ENCODE measurements around the gene MRPL45.

DNA sequence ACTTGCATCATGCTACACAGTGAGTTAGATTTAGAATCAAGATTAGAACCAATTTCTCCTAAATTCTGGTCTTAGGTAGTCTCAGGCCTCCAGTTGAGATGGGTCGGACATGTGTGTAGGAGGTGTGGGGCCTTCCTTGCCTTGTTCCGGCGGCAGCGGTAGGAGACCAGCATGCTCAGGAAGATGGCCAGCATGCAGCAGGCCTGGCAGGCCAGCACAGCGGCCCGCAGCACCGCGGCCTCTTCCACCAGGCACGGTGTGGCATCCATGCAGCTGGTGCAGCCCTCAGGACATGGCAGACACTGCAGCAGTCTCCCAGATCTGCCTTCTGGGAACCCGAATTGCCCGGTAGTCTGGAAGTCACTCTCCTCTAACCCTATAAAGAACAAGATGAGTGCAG, 39.9 kb downstream of the MRPL45 start:
- TF ChIP-seq, protein P1, sequence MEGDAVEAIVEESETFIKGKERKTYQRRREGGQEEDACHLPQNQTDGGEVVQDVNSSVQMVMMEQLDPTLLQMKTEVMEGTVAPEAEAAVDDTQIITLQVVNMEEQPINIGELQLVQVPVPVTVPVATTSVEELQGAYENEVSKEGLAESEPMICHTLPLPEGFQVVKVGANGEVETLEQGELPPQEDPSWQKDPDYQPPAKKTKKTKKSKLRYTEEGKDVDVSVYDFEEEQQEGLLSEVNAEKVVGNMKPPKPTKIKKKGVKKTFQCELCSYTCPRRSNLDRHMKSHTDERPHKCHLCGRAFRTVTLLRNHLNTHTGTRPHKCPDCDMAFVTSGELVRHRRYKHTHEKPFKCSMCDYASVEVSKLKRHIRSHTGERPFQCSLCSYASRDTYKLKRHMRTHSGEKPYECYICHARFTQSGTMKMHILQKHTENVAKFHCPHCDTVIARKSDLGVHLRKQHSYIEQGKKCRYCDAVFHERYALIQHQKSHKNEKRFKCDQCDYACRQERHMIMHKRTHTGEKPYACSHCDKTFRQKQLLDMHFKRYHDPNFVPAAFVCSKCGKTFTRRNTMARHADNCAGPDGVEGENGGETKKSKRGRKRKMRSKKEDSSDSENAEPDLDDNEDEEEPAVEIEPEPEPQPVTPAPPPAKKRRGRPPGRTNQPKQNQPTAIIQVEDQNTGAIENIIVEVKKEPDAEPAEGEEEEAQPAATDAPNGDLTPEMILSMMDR (IDR thresholded peaks at IDR 0.05; ENCODE audit: insufficient read depth, low read length), result no peak
- TF ChIP-seq SPI1 (IDR thresholded peaks at IDR 0.05; ENCODE audit: borderline replicate concordance, low read depth) (no peak), POLR2AphosphoS5 (IDR thresholded peaks at IDR 0.05; ENCODE audit: low read depth) (no peak)
